Activated CD4-positive, alpha-beta T cell treated with anti-CD3 and anti-CD28 coated beads for 24 hours (primary cell): ENCODE results near the gene NINL.

Experiments
- DNase-seq, 2 donors: peaks; one replicate each; pipeline ENCODE4 v3.0.0-alpha.2; 2020; ENCODE audit warnings: low read depth in 2 of 2

Gene NINL

DNA sequence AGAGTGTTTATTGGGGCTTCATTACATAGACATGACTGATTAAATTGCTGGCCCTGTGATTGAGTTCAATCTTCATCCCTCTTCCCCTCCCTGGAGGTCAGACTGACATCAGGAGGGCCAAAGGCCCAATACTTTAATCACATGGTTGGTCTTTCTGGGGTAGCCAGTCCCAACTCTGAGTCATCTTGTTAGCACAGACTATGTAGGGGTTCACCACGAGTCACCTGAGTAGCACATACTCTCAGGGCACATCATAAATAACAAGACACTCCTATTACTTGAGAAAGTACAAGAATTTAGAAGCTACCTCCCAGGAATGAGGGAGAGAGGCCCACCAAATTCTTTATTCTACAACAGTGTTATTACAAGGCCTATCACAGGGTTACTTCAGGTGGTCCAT lies 166.6 kb downstream of the NINL start:
- no peak for DNase-seq

DNA sequence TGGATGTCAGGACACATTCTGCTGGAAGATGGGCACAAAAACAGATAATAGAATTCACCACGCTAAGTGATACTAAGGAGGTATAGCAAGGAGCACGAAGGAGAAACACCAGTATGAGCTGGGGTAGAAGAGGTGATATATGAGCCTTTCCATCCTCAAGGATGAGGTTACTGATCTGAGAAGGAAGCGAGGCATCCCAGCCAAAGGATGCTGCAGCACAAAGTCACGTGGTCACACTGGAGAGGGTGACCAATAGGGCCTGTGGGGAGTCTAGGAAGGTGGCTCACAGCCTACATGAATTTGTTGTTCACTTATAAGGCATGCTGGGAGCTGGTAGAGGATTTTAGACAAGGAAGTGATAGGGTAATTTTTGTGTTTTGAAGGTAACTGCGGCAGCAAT lies 176.4 kb downstream of the NINL start:
- DNase-seq: no peak

DNA sequence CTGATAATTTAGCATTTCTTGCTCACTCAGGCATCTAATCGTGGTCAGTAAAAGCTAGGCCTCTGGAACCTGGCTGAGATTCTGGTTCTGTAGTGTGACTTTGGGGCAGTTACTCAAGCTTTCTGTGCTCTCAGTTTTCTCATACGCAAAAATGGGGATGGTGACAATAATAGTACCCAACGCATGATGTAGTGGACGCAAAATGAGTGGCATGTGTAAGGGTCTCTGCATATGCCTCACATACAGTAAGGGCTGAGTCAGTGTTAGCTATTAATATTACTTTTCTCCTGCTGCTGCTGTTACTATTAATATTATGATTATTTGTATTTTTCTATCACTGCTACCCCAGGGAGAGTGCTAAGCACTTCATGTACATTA lies 177.2 kb downstream of the NINL start:
- no peak for DNase-seq

DNA sequence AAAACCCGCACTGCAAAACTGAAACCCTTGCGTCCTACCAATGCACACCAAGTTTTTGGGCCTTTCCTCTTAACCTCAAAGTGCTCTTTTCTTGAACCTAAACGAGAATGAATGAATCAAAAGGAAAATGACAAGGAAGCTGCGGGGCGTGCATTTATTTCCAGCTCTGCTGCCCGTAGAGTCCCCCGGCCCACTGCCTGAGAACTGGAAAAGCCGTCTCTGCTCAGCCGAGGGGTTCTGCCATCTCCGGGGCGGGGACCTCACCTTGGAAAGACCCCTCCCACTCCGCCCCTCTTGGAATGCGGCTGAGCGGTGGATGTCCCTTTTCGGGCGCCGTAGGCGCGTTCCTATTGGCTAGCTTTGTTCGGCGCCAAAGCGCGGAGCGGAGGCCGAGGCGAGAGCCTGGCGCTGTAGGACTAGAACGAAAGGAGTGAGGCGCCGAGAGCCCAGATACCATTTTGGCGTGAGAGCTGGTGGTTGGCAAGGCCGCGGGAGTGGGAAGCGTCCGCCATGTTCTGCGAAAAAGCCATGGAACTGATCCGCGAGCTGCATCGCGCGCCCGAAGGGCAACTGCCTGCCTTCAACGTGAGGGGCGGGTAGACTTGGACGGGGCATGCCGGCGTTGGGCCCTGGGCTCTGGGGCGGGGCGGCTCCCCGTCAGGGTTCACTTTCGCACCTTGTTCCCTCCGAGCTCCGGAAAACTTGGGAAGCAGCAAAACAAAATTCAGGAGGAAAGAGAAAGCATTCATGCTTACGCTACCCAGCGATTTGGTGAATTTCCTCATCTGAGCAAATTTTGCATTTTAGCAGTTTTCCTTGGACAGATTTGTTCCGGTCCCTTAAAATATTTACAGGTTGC lies 177.8 kb downstream of the NINL start, which contains the start of gene GINS1:
GINS1 (plus strand) TSS at position 363 of the 859 bp plus-strand sequence; CDS start at position 511, 148 bp downstream.
- DNase-seq: peak; percentile 76 to 87
